Stimulated activated CD4-positive, alpha-beta T cell treated with anti-CD3 and anti-CD28 coated beads, TNF-alpha, amount 100 ng/mL, for 1 hour (primary cell): ENCODE results near the gene CD63.

Experiments
- DNase-seq, 3 donors: peaks; one replicate each; pipeline ENCODE4 v3.0.0-alpha.2; 2020; ENCODE audit warnings: low read depth in 3 of 3, low spot score in 1 of 3

The CD63 gene

DNA sequence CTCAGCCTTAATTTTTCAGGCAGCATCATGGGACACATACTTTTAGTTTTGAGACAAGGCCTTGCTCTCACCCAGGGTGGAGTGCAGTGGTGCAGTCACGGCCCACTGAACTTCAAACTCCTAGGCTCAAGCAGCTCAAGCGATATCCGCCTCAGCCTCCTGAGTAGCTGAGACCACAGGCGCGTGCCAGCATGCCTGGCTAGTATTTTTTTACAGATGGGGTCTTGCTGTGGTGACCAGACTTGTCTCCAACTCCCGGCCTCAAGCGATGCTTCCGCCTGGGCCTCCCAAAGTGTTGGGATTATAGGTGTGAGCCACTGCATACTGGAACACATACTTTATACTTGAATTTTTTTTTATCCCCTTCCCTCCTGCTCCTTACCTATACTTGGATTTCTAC, 5.9 kb downstream of the CD63 start:
- no peak for DNase-seq

DNA sequence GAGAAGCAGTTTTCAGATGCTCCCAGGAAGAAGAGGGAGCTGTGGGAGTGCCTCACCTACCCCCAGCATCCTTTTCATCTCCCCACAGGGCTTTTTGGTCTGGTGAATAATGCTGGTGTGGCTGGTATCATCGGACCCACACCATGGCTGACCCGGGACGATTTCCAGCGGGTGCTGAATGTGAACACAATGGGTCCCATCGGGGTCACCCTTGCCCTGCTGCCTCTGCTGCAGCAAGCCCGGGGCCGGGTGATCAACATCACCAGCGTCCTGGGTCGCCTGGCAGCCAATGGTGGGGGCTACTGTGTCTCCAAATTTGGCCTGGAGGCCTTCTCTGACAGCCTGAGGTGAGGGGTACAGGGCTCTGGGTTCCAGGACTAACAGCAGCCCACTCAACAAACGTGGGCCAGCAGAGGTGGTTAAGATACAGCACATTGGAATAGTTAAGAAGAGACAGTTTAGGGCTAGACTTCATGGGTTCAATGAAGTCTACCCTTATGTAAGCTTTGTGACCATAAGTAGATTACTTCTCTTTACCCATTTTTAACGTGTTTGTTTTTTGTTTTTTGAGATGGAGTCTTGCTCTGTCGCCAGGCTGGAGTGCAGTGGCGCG, 7.1 kb downstream of the CD63 start:
- DNase-seq, result no peak

DNA sequence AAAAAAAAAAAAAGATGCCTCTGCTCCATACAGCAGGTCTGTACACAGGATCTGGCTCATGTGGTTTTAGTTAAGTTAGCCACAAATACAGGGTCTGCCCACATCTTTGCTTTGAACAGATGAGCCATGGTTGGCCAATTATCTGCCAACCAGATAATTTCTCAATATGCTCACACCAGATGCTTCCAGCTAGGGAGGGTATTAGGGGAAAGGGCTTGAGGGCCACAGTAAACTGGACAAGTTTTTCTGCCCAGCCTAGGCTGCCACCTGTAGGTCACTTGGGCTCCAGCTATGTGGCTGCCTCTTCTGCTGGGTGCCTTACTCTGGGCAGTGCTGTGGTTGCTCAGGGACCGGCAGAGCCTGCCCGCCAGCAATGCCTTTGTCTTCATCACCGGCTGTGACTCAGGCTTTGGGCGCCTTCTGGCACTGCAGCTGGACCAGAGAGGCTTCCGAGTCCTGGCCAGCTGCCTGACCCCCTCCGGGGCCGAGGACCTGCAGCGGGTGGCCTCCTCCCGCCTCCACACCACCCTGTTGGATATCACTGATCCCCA, 7.8 kb downstream of the CD63 start:
- DNase-seq, result no peak

DNA sequence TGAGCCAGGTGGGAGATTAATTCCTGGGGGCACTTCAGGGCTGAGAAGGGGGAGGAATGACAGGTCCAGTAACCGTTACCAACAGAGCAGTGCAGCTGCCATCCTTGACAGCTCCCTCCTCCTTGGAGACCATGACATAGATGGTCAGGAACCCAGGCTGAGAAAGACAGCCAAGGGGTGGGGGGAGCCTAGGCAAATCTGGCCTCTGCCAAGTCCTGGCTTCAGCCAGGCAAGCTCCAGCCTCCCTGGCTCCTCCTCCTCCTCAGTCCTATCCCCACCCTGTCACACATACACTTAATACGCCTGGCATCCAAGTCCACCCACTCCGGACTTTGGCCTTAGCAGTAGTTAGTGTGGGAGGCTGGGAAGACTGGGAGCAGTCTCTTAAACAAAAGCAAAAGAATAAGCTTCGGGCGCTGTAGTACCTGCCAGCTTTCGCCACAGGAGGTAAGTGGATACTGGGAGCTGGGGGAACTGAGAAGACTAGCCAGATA, 8.7 kb downstream of the CD63 start, which contains the start of gene RDH5:
TSS of gene RDH5 (plus strand) at position 323 of the 494 bp plus-strand sequence. CDS start 792 bp downstream, outside the sequence.
- no peak for DNase-seq

DNA sequence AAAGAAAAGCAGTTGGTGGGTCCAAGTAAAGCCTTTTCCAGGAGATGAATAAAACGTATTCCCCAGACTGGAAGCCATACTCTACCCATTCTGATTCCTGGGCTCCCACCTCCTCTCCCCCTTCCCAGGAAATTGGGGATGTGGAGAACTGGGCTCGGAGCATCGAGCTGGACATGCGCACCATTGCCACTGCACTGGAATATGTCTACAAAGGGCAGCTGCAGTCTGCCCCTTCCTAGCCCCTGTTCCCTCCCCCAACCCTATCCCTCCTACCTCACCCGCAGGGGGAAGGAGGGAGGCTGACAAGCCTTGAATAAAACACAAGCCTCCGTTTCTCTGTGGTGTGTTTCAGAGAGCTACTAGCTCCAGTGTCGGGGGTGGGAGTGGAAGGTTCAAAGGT, 9.4 kb downstream of the CD63 start:
- no peak for DNase-seq

DNA sequence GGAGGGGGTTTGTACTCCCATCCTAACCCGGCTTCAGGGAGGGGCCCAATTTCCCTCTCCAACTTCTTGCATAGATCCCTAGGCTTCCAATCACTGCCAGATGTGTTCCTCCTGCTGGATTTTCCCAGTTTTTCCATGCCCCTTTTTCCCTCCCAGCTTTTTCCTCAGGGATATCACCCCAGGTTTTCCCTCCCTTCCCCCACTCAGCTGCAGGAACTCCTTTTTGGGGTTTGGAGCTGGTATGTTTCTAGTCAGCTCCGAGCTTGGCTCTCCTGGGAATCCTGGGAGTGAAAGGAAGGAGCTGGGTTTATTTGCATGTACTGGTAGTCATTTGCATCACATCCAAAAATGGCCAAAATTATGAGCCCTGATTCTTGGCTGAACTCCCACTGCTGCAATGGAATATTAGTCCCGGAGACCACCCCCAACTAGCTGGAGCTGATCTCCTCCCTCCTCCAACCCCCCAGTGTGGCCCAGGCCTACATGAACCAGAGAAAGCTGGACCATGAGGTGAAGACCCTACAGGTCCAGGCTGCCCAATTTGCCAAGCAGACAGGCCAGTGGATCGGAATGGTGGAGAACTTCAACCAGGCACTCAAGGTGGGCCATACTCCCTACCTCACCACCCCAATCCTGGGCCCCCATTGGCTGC, 10.1 kb downstream of the CD63 start:
- DNase-seq, result no peak

DNA sequence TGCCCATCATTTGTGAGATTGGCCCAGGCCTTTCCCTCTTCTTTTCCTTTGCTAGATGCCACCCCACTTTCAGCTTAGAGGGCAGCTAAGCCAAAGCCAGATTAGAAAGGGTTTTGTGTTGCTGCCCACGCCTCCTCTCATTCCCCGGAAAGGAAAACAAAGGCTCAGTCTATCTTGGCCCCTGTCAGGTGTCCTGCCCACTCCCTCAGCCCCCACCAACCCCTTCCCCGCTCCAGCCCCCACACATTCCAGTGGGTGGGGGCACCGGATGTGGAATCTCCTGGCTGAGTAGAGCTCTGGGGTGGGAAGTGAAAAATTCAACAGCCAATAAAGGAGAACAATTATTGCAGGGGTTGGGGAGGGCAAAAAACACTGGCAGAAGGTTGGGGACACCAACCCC, 10.8 kb downstream of the CD63 start:
- no peak for DNase-seq

DNA sequence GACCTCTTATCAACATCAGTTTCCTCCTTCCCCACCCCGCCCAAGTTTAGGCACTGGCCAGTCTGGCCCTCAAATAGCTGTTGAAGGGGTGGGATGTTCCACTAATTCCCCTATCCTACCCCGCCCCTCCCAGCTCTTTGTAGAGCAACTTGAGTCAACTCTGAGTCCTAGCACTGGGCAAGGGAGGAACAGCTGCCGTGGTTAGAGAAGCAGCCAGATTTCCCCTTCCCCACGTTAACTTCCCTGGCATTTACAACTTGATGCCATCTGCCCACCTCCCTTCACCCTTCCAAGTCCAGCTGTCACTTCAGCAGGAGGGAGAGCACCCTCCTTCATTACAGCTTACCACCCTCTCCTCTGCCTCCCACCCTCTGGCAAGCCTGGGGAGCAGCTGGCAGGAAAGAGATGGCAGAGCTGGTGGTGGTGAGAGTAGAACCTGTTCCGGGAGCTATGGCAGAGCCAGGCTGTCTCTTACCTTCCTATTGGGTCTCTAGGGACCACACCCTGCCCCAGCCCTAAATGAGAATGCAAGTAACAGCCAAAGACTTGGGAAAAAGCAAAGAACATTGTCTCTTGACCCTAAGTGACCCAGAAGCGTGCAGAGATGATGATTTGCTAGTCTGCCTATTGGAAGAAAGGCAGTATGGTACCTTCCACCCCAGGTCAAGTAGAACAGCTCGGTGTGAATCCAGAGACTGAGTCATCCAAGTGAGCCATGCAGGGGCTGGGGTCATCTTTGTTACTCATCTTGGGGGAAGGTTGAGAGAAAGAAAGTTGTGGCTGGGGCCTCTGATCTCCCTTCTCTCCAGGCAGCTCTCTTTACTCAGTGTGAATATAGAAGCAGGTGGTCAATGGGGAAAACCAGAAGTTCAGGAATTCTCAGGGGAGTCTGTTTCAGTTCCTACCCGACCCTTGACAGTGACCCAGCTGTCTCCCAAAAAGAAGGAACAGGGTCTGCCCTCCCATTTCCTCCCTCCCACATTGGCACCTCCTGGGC, 11.5 kb downstream of the CD63 start:
- no peak for DNase-seq

DNA sequence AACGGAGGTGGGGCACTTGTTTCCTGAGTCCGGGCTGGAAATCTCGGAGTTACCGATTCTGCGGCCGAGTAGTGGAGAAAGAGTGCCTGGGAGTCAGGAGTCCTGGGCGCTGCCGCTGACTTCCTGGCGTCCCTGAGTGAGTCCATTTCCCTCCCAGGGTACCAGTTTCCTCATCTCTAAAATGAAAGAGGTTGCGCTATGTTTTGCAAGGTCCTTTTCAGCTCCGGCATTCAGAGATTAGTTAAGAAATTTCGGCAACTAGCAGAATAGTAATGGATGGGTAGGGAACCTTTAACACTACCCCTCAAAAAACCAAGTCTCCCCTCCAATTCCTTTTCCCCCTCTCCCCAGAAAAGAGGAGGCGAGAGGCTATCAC, 12.2 kb downstream of the CD63 start:
- no peak for DNase-seq

DNA sequence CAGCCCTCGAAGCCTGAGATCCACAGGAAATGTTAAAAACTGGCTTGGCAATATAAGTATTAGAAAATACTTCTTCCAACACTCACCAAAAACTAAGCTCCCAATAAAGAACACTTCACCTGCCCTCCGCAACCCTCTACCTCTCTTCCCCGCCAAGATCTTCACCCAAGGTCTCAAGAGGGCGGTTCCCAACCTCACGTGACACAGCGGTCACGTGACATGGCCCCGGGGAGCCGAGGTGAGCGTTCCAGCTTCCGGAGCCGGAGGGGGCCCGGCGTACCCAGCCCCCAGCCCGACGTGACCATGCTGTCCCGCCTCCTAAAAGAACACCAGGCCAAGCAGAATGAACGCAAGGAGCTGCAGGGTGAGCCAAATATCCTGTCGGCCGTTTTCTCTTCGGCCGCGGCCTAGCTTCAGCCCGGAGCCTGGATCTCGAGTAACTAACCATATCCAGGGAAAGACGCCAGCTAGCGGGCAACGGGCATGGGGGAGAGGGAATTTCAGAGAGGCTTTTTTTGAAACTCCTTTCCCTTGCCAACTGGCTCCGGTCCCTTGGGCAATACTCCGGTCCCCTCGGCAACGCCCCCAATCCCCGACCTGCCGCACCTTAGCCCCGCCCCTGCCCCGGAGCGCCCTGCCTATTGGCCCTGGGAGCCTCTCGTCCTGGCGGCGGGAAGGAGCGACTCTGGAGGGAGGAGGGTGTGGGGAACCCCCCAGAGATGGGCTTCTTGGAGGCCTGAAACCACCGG, 12.8 kb downstream of the CD63 start, which contains the start of gene BLOC1S1:
TSS of gene BLOC1S1 (plus strand) at position 214 of the 749 bp plus-strand sequence. CDS start at position 220, 6 bp downstream.
- peak; percentile 77 to 92 (median 77) for DNase-seq

DNA sequence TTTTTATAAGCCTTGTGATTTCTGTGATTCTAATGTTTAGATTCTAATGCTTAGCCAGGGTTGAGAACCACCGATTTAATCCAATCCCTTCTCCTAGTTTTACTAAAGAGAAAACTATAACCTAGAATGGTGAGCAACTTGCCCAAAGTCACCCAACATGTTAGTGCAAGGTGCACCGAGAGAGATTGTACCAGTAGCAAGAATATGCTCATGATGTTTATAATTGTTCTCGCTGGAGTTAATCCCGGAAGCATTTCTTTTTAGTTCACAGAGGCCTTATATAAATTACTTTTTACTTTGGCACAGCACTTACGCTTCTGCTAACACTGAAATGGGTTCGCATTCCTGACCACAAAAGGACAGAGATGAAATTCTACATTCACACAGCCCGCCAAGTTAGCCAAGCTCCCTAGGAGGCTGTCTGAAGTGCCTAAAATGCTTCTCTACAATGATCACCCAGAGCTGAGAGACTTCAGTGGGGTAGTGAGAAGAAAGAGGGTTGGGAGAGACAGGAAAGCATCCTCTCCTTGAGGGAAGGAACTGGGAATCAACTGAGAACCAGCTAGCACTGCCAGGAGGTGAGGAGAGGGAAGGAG, 13.5 kb downstream of the CD63 start:
- DNase-seq, result no peak

DNA sequence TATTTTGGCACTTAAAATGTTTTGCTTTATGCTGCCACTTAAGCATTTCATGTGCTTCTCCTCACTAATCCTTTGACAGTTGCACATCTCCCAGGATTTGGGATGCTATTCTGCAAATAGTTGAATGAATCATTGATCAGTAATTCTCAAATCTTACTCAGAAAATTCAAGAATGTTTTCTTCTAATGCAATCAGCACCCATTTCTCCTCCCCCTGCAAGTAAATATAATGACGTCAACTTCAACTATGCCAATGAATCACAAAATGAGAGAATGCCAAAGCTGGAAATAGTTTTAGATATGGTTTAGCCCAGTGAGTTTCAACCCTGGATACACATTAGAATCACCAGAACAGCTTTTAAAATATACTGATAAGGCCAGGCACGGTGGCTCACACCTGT, 15.1 kb downstream of the CD63 start:
- DNase-seq, result no peak

DNA sequence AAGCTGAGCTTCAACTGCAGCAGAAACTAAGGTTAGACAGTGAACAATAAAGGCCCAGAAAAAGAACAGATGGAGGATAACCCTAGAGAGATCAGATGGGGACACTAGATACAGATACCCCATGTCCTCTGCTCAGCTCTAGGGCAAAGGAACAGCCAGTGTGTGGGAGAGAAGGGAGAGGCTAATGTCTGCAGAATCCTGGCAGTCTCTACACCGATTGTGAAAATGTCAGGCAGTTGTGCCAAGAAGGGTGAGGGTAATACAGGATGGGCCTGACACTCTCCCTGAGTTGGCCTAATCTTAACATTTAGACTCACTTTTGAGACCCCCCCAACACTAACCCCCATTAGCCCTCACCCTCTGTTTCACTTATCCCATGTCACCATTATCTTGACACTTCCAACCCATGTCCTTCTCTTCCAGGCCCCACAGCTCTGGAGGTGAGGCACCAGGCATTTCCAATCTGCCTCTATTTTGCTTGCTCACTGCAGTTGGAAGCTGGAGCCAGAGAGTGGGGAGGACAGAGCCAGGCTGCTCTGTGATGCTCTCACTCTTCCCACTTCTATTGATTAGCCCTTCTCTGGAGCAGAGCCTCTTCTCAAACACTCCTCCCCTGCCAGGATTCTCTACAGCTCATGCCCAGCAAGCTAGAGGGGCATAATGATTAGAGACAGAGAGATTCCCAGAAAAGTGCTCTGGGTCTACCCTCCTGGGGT, 16.0 kb downstream of the CD63 start:
- no peak for DNase-seq

DNA sequence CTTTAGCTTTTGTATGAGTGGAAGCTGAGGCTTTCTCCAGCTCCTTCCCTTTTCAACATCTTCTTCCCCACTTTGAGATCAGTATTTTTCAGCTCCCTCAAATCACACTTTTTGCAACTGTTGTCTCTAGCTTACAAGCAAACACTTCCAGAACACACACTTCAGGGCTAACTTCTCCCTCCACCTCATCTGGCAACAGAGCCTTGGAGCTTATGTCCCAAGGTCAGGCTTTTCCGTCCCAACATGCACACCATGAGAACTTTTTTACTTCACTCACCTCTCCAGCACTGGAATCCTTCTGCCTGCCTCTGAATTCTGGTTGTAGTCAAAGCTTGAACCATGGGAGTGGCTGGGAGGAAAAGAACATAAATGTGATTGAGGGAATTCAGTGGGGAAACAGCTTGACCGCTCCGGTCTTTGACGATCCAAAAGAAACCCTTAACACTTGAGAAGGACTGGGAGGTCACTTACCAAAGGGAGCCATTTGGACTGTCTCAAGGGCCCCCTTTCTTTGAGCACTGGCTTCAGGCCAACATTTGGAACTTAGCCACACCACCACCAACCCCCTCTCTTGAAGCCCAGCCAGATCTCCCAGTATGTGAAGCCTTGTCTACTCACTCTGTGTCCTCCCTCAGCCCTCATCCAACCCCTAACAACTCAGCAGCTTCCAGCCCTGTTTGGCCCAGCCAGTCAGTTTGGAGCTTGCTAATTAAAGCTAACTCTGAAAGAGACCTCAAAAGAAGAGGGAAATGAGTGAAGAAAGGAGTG, 16.8 kb downstream of the CD63 start:
- DNase-seq, result no peak

DNA sequence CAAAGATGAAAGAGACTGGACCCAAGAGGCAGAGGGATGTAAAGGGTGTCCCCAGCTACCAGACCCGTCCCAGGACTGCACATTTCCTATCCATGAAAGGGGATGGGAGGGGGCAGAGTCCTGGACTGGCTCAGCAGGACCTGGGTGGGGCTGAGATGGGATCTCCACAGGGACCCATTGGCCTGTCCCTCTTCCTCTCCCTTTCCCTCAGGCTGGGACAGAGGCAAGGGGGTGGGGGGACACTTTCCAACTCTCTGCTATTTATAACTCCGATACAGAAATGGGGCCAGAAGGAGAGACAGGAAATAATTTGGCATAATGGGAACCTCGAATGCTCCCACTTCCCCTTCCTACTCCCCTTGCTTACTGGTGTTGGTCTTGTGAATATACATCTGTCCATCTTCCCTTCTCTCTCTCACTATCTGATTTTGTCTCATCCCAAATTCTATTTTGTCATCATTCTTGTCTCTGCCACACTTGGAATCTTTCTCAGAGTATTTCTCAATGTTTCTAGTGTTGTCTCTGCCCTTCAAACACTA, 20.0 kb downstream of the CD63 start:
- no peak for DNase-seq

DNA sequence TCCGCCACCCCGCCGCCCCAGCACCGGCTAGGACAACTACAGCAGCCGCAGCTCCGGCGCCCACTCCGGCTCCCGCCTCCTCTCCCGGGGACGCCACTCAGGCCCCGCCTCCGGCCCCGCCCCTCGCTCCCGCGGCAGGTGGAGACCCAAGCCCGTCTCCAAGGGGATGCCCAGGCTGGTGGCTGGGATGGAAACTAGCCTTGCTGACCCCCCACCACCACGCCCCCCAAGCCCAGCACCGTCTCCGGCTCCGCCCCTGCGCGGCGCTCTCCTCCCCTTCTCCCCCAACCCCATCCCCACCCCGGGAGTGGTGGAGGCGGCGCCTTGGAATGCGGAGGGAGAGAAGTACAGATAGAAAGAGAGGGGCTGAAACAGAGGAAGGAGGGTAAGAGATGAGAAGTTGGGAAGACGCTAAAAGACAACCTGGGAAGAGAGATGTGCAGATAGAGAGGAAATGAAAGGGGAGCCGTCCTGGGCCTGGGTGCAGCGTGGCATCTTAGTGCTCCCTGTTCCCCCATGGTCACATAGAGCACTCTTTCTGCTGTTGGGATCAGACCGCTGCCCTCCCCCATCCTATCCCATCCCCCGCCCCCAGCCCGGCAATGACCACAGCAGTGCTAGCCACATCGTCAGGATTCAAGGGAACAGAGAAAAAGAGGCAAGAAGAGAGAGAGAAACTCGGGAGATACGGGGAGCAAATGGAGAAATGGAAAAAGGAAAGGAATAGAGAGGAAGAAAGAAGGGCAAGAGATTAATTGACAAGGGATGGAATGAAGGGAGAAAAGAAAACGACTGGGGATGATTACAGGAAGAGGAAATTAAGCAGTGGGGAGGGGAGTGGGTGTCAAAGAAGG, 20.7 kb downstream of the CD63 start, which contains the start of gene ITGA7:
TSS of gene ITGA7 (minus strand) at position 64 of the 854 bp plus-strand sequence. CDS start 222 bp downstream, outside the sequence.
- DNase-seq, result peak in 2 of 3 donors; percentile 27 to 56

DNA sequence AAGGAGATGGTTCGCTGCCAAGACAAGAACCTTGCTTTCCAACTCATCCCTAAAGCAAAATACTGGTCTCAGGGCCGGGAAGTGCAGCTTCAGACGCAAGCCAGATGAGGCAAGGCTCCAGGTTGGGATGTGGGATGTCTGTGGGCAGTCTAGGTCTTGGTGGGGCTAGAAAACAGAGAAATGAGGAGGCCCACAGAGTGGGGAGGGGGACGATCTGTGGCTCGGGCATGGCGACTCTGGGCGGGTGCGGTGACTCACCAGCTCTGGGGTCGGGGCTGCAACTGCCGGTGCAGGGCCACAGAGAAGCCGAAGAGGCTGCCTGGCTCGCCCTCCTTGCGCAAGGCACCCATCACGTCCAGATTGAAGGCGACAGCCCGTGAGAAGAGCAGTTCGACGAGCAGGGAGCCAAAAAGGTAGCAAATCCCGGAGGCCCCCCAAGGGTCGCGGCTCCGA, 21.6 kb downstream of the CD63 start:
- DNase-seq, result no peak
